Upper lobe of right lung (tissue), 1 donor: ENCODE measurements around the gene STYXL2. TPM values are rescaled to one million over a fixed set of nuclear protein-coding genes. Genes with fewer than 3 reads are reported as not detected.

ENCODE experiments used
- ATAC-seq: fragments of 200-7000 bp; cut with Tn5 transposase; one replicate; pipeline ENCODE4 v1.9.1; 2020; ENCODE audit warnings: mild to moderate bottlenecking, moderate library complexity
- DNase-seq: peaks from one replicate; pipeline ENCODE4 v3.0.0-alpha.2; 2020
- H3K27ac ChIP-seq: fragments of 200-600 bp; one replicate; pipeline ENCODE4 v1.8.0; 2022
- H3K27me3 ChIP-seq: fragments of 200-600 bp; one replicate; pipeline ENCODE4 v1.8.0; 2022; ENCODE audit warnings: mild to moderate bottlenecking
- H3K36me3 ChIP-seq: fragments of 200-600 bp; one replicate; pipeline ENCODE4 v1.8.0; 2022
- H3K4me1 ChIP-seq: fragments of 200-600 bp; one replicate; pipeline ENCODE4 v1.8.0; 2022
- H3K4me3 ChIP-seq: fragments of 200-600 bp; one replicate; pipeline ENCODE4 v1.8.0; 2022; ENCODE audit warnings: mild to moderate bottlenecking
- H3K9me3 ChIP-seq: fragments of 200-600 bp; one replicate; pipeline ENCODE4 v1.8.0; 2022
- CTCF ChIP-seq: fragments of 200-600 bp; IDR thresholded peaks from one replicate; pipeline ENCODE4 v1.8.0; 2022; ENCODE audit warnings: antibody characterized with exemption
- intact Hi-C: fragments of 100-400 bp; cut with DNase I; formaldehyde crosslinking; loops from one replicate; pipeline ENCODE4 v1.11.0; 2022
- total RNA-seq: library from RNA; stranded (reverse); fragmentation: NEBNext Ultra II Directional; extraction: Animal tissue kit (Norgen Biotek cat#: 25700); gene quantifications from one replicate; pipeline ENCODE4 v1.2.1, GENCODE V29; 2021
- donor health status: DM: no; HTN: yes; CAD: no; lungs with severe emphysema.

Gene STYXL2
- total RNA-seq, 1 donor from 2014 or later: 0.17 TPM

- ATAC-seq (no peak), DNase-seq (no peak)
- no peaks in the 10 kb centered on the region for H3K36me3 ChIP-seq
- TF ChIP-seq CTCF: no peak
- no peaks in the 10 kb centered on the region for H3K4me1 ChIP-seq
- H3K27me3 ChIP-seq: no peaks in the 10 kb centered on the region
- no peaks in the 10 kb centered on the region for H3K9me3 ChIP-seq
- no peak overlapping the region for H3K27ac ChIP-seq
- intact Hi-C loops: no loop called here
- H3K4me3 ChIP-seq: no peak overlapping the region
Measured at GRCh38 chr1:167086033-167086432, 7.8 kb upstream of the STYXL2 start.

GRCh38 chr1:167086768-167087167 lies 7.1 kb upstream of the STYXL2 start:
- Histone ChIP-seq H3K36me3 (no peaks in the 10 kb centered on the region), H3K4me1 (no peaks in the 10 kb centered on the region), H3K9me3 (no peaks in the 10 kb centered on the region), H3K27ac (no peak overlapping the region), H3K4me3 (no peak overlapping the region), H3K27me3 (no peaks in the 10 kb centered on the region)
- TF ChIP-seq CTCF: no peak
- no peak for ATAC-seq
- intact Hi-C loops: no loop called here
- DNase-seq: no peak

- no peak overlapping the region for H3K4me3 ChIP-seq
- no peak for TF ChIP-seq CTCF
- intact Hi-C loops: no loop called here
- ATAC-seq (no peak), DNase-seq (no peak)
- no peaks in the 10 kb centered on the region for H3K27me3 ChIP-seq
- H3K9me3 ChIP-seq: no peaks in the 10 kb centered on the region
- no peak overlapping the region for H3K27ac ChIP-seq
- no peaks in the 10 kb centered on the region for H3K4me1 ChIP-seq
- no peaks in the 10 kb centered on the region for H3K36me3 ChIP-seq
Measured at GRCh38 chr1:167088746-167089417, 5.0 kb upstream of the STYXL2 start.

- H3K4me1 ChIP-seq: no peaks in the 10 kb centered on the region
- no peaks in the 10 kb centered on the region for H3K9me3 ChIP-seq
- H3K27ac ChIP-seq: peak overlapping the region; percentile 59
- no peak overlapping the region for H3K4me3 ChIP-seq
- intact Hi-C loops: no loop called here
- no peaks in the 10 kb centered on the region for H3K36me3 ChIP-seq
- DNase-seq: no peak
- H3K27me3 ChIP-seq: no peaks in the 10 kb centered on the region
- ATAC-seq: no peak
- no peak for TF ChIP-seq CTCF
Measured at GRCh38 chr1:167089939-167090313, 3.9 kb upstream of the STYXL2 start.

DNA sequence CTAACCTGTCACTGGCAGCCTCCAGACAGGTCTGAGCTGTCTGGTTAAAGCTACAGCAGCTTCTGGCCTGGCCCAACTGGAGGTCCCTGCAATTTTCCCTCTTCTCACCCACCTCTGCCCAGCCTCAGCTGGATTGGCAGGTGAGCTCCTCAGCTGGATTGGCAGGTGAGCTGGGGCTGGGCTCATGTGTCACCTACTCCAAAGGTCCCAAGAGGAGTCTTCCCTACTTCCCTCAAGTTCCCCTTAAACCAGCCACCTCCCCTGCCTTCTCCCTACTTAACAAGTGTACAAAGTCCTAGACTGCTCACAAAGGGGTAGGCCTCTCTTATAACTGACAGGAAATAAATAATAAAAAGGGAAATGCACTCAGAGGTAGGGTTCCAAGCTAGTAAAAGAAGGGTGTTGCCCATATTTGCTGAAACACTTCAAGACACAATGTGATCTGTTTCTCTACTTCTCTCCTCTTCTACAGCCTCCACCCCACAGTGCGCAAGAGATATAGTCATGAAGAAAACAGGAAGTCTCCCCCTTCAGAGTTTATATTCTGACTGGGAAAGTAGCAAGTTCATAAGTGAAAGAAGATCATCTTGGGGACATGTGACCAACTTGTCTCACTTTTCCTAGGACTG lies 3.4 kb upstream of the STYXL2 start, which contains the start of gene GPA33:
TSS of gene GPA33 (minus strand) at position 64 of the 629 bp plus-strand sequence. CDS start 90 bp downstream, outside the sequence.
- peak within 1 kb of the TSS; percentile 59 for H3K27ac ChIP-seq
- DNase-seq: no peak
- no peaks in the 10 kb centered on the region for H3K4me1 ChIP-seq
- peak; percentile 87 for ATAC-seq
- H3K36me3 ChIP-seq: no peaks in the 10 kb centered on the region
- no peaks in the 10 kb centered on the region for H3K27me3 ChIP-seq
- TF ChIP-seq CTCF: no peak
- H3K9me3 ChIP-seq: no peaks in the 10 kb centered on the region
- H3K4me3 ChIP-seq: no peak within 1 kb of the TSS
- intact Hi-C loops: no loop called here
